Ovary (tissue), 9 donors: ENCODE data around the gene LDHA. TPM values are rescaled to one million over a fixed set of nuclear protein-coding genes. Genes with fewer than 3 reads are reported as not detected.
"Not testable (repeated sequence)": the region's sequence is repeated elsewhere in the genome, so short reads cannot be mapped to it uniquely, and the experiment has no call there.

ENCODE experiments used
- DNase-seq, 5 donors: peaks; one replicate each; pipeline ENCODE4 v3.0.0-alpha.2; 2019 to 2020
- H3K27ac ChIP-seq, 2 donors: fragments of 200-600 bp; one replicate each; pipeline versions ENCODE4 v1.5.1 to v1.8.0; 2019 to 2022
- H3K27me3 ChIP-seq: fragments of 200-600 bp; one replicate; pipeline ENCODE4 v1.8.0; 2022
- H3K36me3 ChIP-seq: fragments of 200-600 bp; sonication (generic); one replicate; pipeline ENCODE4 v1.5.1; 2019
- H3K4me1 ChIP-seq: one replicate; pipeline ENCODE4 v1.8.1; 2013; ENCODE audit warnings: mild to moderate bottlenecking, moderate library complexity; ENCODE audit not compliant: insufficient read depth
- H3K4me3 ChIP-seq: fragments of 200-600 bp; sonication (generic); one replicate; pipeline ENCODE4 v1.5.1; 2017
- H3K9me3 ChIP-seq, 2 donors: fragments of 200-600 bp in 1 of 2; sonication (generic) in 1 of 2; one replicate each; pipeline versions ENCODE4 v1.5.1 to v1.8.1; 2013 to 2019; ENCODE audit warnings: mild to moderate bottlenecking in 1 of 2, moderate library complexity in 1 of 2
- CTCF ChIP-seq, 3 donors: fragments of 450-650 bp in 2 of 3; fragments of 200-600 bp in 1 of 3; IDR thresholded peaks; one replicate each; pipeline versions ENCODE4 v1.5.1 to v1.8.0; 2016 to 2022; ENCODE audit warnings: antibody characterized with exemption in 3 of 3, mild to moderate bottlenecking in 1 of 3
- EP300 ChIP-seq: sonication (generic); formaldehyde crosslinking; IDR thresholded peaks from one replicate; pipeline ENCODE4 v1.6.1; 2017; ENCODE audit warnings: antibody characterized with exemption
- POLR2A ChIP-seq: fragments of 450-650 bp; IDR thresholded peaks from one replicate; pipeline ENCODE4 v1.6.1; 2017; ENCODE audit warnings: antibody characterized with exemption, mild to moderate bottlenecking, moderate library complexity
- WGBS, 3 donors: extraction: QIAGEN DNeasy Blood & Tissue Kit in 1 of 3; methylation state at CpG; one replicate each; pipeline versions ENCODE4 v1.1.5 to v1.1.7; 2013 to 2017; 5-methylcytosine and 5-hydroxymethylcytosine counted together
- intact Hi-C, 4 donors: fragments of 100-400 bp; cut with DNase I; formaldehyde crosslinking; loops; one replicate each; pipeline versions ENCODE4 v1.11.0 to v1.15.1; 2022 to 2023
- polyA plus RNA-seq, 2 donors: library from polyadenylated mRNA; stranded (reverse); fragments of 200-250 nt in 1 of 2; fragments of 350-450 nt in 1 of 2; fragmentation: Illumina TruSeq in 1 of 2; extraction: RNeasy Lipid Tissue Mini Kit (QIAGEN cat#74804) in 1 of 2; gene quantifications; one replicate each; pipeline ENCODE4 v1.2.3, GENCODE V29; 2013 to 2014
- total RNA-seq, 7 donors: library from RNA; depleted of rRNA in 2 of 7; stranded (reverse); fragments of >200 nt in 2 of 7; fragmentation: NEBNext Ultra II Directional in 3 of 7; extraction: Animal tissue kit (Norgen Biotek cat#: 25700) in 3 of 7; gene quantifications; one replicate each; pipeline versions ENCODE4 v1.1.0 to v1.2.4, GENCODE V29; 2016 to 2023
- donor health status: DM: no; HTN: no; CAD: no; lungs with moderate emphysema.
- donor health status: DM: no; HTN: no; CAD: no.
- donor health status: Bipolar disorder and iron deficiency.
- donor health status: DM: yes; HTN: yes; CAD: no.
- donor health status: DM: no; HTN: no; CAD: no.
- donor health status: DM: yes; HTN: yes; CAD: no.

Gene LDHA
- total and polyA plus RNA-seq, 9 donors, result 110 to 444 (median 199) TPM

- H3K27me3 ChIP-seq, result no peaks in the 10 kb centered on the region
- H3K9me3 ChIP-seq, result no peaks in the 10 kb centered on the region
- no peak overlapping the region for H3K27ac ChIP-seq
- TF ChIP-seq CTCF (IDR thresholded peaks at IDR 0.05) (no peak), EP300 (no peak), POLR2A (no peak)
- H3K36me3 ChIP-seq, result no peaks in the 10 kb centered on the region
- no peaks in the 10 kb centered on the region for H3K4me1 ChIP-seq
- 97 to 98% (median 97%) methylated on average over 4 of the region's 4 CpGs for WGBS, 3 donors
- H3K4me3 ChIP-seq, result no peak overlapping the region
- intact Hi-C loops, result no loop called here
- no peak for DNase-seq
Measured at GRCh38 chr11:18404062-18404461, 9.7 kb downstream of the LDHA start.

GRCh38 chr11:18407400-18407799, 13.0 kb downstream of the LDHA start:
- H3K27me3 ChIP-seq, H3K4me1 ChIP-seq, intact Hi-C loops, H3K36me3 ChIP-seq, DNase-seq, H3K27ac ChIP-seq, H3K9me3 ChIP-seq, H3K4me3 ChIP-seq: not testable (repeated sequence)
- 28 to 49% (median 32%) methylated on average over 3 of the region's 3 CpGs for WGBS, 3 donors

- no peak for TF ChIP-seq CTCF (IDR thresholded peaks at IDR 0.05)
- no peak for TF ChIP-seq EP300
- TF ChIP-seq POLR2A, result no peak
- Histone ChIP-seq H3K4me1 (no peaks in the 10 kb centered on the region), H3K36me3 (no peaks in the 10 kb centered on the region), H3K27me3 (no peaks in the 10 kb centered on the region), H3K4me3 (no peak overlapping the region), H3K27ac (no peak overlapping the region), H3K9me3 (no peaks in the 10 kb centered on the region)
- 92 to 96% (median 92%) methylated on average over 9 of the region's 9 CpGs for WGBS, 3 donors
- no peak for DNase-seq
- intact Hi-C loops, result no loop called here
Measured at GRCh38 chr11:18408558-18409291, 14.4 kb downstream of the LDHA start.

- no peaks in the 10 kb centered on the region for H3K27me3 ChIP-seq
- DNase-seq, result no peak
- no peaks in the 10 kb centered on the region for H3K36me3 ChIP-seq
- H3K4me1 ChIP-seq, result no peaks in the 10 kb centered on the region
- intact Hi-C loops, result no loop called here
- 78 to 87% (median 83%) methylated on average over 3 of the region's 3 CpGs for WGBS, 3 donors
- H3K4me3 ChIP-seq, result no peak overlapping the region
- no peaks in the 10 kb centered on the region for H3K9me3 ChIP-seq
- TF ChIP-seq CTCF (IDR thresholded peaks at IDR 0.05) (no peak), POLR2A (no peak), EP300 (no peak)
- no peak overlapping the region for H3K27ac ChIP-seq
Measured at GRCh38 chr11:18416459-18416858, 22.1 kb downstream of the LDHA start.

GRCh38 chr11:18419040-18419439, 24.7 kb downstream of the LDHA start:
- no peak for TF ChIP-seq CTCF (IDR thresholded peaks at IDR 0.05)
- TF ChIP-seq EP300, result no peak
- TF ChIP-seq POLR2A, result no peak
- no peaks in the 10 kb centered on the region for H3K27me3 ChIP-seq
- no peak overlapping the region for H3K27ac ChIP-seq
- DNase-seq, result no peak
- 86 to 93% (median 87%) methylated on average over 2 of the region's 2 CpGs for WGBS, 3 donors
- H3K9me3 ChIP-seq, result no peaks in the 10 kb centered on the region
- intact Hi-C loops, result no loop called here
- H3K36me3 ChIP-seq, result no peaks in the 10 kb centered on the region
- no peak overlapping the region for H3K4me3 ChIP-seq
- no peaks in the 10 kb centered on the region for H3K4me1 ChIP-seq
